UCSD-AML1 (cell line): ENCODE measurements around the gene LRRC37A.
A peak's percentile ranks its signal among the peaks of the same experiment; 100 is the strongest.
"Not testable (repeated sequence)": the region's sequence is repeated elsewhere in the genome, so short reads cannot be mapped to it uniquely, and the experiment has no call there.

ENCODE experiments used
- DNase-seq: peaks from one replicate; lab custom pipeline; 2025; ENCODE audit not compliant: unreplicated experiment; lab: John Stamatoyannopoulos, UW

Gene LRRC37A

GRCh38 chr17:46294831-46295230 lies at the start of gene LRRC37A:
LRRC37A (plus strand) TSS chr17:46295131; CDS start chr17:46295134, 3 bp downstream.
- not testable (repeated sequence) for DNase-seq

GRCh38 chr17:46249153-46249552 lies 45.8 kb upstream of the LRRC37A start:
- DNase-seq, result not testable (repeated sequence)

GRCh38 chr17:46252804-46253203 lies 42.1 kb upstream of the LRRC37A start:
- DNase-seq, result not testable (repeated sequence)

- peak; percentile 71 for DNase-seq
Observed at GRCh38 chr17:46253722-46254121, 41.2 kb upstream of the LRRC37A start.

GRCh38 chr17:46254215-46254614 lies 40.7 kb upstream of the LRRC37A start:
- not testable (repeated sequence) for DNase-seq

GRCh38 chr17:46256369-46256768 lies 38.6 kb upstream of the LRRC37A start:
- not testable (repeated sequence) for DNase-seq

GRCh38 chr17:46259845-46260661 lies 34.9 kb upstream of the LRRC37A start:
- DNase-seq, result peak; percentile 34

GRCh38 chr17:46262271-46262670 lies 32.7 kb upstream of the LRRC37A start:
- DNase-seq, result no peak

GRCh38 chr17:46264456-46265198 lies 30.3 kb upstream of the LRRC37A start:
- peak; percentile 21 for DNase-seq

- DNase-seq, result not testable (repeated sequence)
Observed at GRCh38 chr17:46266063-46266655, 28.8 kb upstream of the LRRC37A start.

GRCh38 chr17:46266656-46267544 lies 28.0 kb upstream of the LRRC37A start:
- peak; percentile 84 for DNase-seq

- no peak for DNase-seq
Observed at GRCh38 chr17:46270032-46270431, 24.9 kb upstream of the LRRC37A start.

- DNase-seq, result no peak
Observed at GRCh38 chr17:46273541-46274236, 21.2 kb upstream of the LRRC37A start.

GRCh38 chr17:46274238-46274637 lies 20.7 kb upstream of the LRRC37A start:
- no peak for DNase-seq

- DNase-seq, result not testable (repeated sequence)
Observed at GRCh38 chr17:46276728-46277479, 18.0 kb upstream of the LRRC37A start.

GRCh38 chr17:46281336-46281735 lies 13.6 kb upstream of the LRRC37A start:
- DNase-seq, result not testable (repeated sequence)

GRCh38 chr17:46282635-46283034 lies 12.3 kb upstream of the LRRC37A start:
- not testable (repeated sequence) for DNase-seq

GRCh38 chr17:46284467-46284866 lies 10.5 kb upstream of the LRRC37A start:
- DNase-seq, result not testable (repeated sequence)

- DNase-seq, result not testable (repeated sequence)
Observed at GRCh38 chr17:46285500-46285899, 9.4 kb upstream of the LRRC37A start.
